Retina (tissue), 1 donor: Measurements from ENCODE around the gene EIF2D.
"Not testable (repeated sequence)": the region's sequence is repeated elsewhere in the genome, so short reads cannot be mapped to it uniquely, and the experiment has no call there.

Experiments
- DNase-seq: peaks from one replicate; pipeline ENCODE4 v3.0.0-alpha.2; 2016

EIF2D gene

GRCh38 chr1:206586501-206587445, 25.5 kb downstream of the EIF2D start:
- DNase-seq: no peak

GRCh38 chr1:206584683-206585082, 27.6 kb downstream of the EIF2D start:
- DNase-seq: no peak

DNA sequence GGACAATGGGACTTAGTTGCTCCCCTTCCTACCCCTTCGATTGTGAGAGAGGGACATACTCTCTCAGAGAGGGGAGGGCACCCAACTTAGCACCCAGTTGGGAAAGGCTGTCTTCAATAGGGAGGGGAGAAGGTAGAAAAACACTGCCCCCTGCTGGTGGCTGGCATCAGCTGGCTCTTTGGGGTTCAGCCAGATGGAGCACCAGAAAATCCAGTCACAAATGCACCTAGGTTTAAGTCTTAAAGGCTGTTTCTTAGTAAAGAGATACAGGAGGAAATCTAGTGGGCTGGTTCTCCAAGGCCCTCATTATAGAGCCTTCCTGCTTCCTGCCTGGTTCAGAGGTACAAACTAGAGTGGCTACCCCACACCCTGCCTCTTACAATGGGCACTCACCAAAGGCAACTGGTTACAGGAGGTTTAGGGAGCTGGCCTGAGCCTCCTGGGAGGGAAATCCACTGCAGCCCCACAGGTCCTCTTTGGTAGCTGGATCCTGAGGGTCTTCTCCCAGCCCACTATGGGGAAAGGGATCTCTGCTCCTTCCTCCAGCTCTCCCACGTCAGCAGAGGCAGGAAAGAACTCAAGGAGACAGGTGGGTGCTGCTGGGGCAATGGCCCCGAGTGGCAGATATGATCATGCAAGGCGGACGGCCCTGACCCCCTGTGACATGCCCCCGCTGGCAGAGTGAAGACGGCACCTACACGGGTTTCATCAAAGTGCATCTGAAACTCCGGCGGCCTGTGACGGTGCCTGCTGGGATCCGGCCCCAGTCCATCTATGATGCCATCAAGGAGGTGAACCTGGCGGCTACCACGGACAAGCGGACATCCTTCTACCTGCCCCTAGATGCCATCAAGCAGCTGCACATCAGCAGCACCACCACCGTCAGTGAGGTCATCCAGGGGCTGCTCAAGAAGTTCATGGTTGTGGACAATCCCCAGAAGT, 28.3 kb downstream of the EIF2D start:
- peak; percentile 85 for DNase-seq

GRCh38 chr1:206582971-206583706, 29.1 kb downstream of the EIF2D start:
- no peak for DNase-seq

- DNase-seq: no peak
These were observed 29.7 kb downstream of the EIF2D start for GRCh38 chr1:206582537-206582936.

DNA sequence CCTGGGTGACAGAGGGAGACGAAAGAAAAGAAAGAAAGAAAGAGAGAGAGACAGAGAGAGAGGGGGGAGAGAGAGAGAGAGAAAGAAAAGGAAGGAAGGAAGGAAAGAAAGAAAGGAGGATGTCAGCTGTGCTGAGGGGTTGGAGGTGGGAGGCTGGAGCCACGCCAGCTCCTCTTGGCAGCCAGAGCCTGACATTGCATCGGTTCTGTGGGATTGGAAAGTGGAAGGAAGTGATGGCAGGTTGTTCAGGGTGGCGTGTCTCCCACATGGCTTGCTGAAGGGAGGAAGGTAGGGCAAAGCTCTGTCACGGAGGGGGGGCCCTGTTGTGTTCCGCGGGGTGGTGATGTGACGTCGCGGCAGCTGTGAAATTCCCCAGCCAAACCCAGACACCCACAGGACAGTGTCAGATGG, 30.7 kb downstream of the EIF2D start:
- DNase-seq: no peak

DNA sequence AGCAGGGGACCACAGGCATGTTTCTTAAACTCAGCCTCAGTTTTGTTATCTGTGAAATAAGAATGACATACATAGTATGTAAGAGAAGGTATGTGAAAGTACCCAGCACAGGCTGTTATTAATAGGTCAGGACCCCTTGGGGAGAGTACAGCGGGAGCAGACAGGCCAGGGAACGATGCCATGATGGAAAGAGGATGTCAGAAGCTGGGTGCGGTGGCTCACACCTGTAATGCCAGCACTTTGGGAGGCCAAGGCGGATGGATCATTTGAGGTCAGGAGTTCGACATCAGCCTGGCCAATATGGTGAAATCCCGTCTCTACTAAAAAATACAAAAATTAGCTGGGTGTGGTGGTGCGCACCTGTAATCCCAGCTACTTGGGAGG, 31.2 kb downstream of the EIF2D start:
- not testable (repeated sequence) for DNase-seq

DNA sequence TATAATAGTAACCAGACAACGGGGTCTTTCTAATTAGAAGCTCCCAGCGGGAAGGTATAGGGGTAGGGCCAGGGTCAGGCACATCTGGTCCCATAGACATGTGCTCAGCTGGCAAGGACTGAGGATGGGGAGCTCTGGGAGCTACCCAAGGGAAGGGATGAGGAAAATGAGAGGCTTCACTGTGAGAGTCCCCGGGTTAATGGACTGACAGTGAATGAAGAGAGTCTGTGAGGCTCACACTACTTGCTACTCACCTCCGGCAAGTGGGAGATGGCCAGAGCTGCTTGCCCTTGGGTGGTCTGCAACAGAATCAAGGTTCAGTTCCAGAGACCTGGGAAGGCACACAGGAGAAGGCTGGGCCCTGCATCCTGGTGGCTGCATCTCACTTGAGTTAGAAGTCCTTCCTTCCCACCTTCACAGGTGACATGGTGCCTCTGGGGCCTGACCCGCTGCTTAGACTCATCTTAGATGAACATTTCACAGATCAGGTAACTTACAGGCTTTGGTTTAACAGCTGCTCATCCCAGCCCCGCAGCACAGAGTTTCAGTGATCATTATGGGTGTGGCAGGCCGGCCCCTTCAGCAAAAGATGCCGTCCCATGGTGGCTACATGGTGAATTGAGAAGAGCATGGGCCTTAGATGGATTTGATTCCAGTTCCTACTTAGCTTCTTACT, 31.7 kb downstream of the EIF2D start:
- no peak for DNase-seq

GRCh38 chr1:206579747-206580437, 32.4 kb downstream of the EIF2D start:
- DNase-seq: no peak

GRCh38 chr1:206578978-206579374, 33.3 kb downstream of the EIF2D start:
- no peak for DNase-seq

DNA sequence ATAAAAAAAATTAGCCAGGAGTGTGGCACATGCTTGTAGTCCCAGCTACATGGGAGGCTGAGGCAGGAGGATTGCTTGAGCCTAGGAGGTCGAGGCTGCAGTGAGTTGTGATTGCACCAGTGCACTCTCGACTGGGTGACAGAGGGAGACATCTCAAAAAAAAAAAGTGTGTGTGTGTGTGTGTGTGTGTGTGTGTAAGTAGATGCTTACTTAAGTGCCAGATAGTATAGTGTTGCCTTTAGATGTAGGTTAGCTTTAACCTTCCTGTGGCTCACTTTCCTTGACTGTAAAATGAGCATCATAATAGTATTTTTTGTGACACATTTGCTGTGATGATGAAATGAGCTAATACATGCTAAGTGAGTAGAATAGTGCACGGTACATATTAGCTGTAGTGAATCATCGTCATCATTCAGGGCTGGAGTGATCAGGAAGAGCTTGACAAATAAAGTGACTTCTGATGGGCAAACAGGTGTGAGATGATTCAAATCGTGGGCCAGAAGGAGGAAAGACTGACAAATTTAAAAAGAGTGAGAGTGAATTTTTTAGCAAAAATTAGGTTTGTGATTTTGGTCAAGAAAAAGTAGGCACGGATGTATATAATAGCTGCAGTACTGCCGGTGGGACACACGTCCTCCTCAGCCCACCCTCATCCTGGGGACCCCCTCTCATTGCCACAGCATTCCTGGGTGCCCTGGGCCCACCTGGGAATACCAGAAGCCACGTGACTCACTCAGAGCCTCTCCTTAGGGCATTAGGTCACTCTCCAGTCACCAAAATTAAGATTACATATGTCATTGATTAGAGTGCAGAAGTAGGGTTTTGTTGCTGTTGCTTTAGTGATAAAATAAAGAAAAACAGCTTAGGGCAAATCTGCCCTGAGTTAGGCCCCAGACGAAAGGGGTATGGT, 33.9 kb downstream of the EIF2D start:
- no peak for DNase-seq

GRCh38 chr1:206577626-206578025, 34.6 kb downstream of the EIF2D start:
- DNase-seq: no peak

DNA sequence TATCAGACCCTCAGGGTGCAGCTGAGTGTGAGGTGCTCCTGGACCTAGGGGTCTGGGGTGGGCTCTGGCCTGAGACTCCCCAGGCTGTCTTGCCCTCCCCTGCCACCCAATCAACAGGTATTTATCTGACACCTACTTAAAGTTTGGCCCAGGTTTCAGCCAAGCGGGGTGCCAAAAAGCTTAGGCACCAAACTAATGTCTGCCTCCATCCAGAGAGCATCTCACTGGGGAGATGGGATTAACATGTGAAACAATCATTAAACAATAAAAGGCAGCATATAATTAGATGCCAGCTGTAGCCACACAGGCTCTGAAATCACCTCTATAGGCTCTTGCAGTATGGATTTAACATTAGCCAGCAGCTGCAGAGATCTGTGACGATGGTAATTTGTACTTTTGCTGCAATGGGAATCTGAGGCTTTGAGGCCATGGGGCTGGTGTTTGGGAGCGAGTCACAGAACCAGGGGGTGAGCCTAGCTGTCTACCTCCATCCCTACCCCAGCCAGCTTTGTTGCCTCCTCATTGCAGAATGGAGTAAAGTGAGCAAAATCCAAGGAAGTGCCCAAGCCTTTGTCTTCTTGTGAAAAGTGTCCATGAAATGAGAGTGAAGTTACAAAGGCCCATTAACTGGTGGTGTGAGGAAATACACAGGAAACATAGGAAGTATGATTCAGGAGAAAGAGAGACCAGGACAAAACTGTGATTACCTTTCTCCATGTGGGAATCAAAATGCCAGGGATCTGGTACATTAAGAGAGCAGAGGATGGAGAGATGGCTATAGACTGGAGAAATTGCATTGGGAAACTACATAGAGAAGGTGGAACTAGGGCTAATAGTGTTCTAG, 36.1 kb downstream of the EIF2D start:
- DNase-seq: no peak

GRCh38 chr1:206575165-206575893, 36.9 kb downstream of the EIF2D start:
- DNase-seq: no peak

DNA sequence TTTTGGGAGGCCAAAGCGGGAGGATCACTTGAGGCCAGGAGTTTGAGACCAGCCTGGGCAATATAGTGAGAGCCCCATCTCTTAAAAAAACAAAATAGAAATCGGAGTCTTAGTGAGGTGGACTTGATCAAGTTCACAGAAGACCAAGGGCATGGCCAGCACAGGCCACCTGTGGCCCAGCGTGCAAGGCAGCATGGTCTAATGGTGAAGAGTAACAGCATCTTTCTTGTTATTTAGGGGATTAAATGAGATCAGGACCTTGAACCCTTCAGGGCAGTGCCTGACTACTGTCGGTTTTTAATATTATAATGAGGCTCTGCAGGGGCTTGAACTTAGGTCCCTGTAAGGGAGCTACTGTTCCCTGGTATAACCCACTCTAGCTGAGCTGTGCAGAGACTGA, 38.5 kb downstream of the EIF2D start:
- DNase-seq: no peak

DNA sequence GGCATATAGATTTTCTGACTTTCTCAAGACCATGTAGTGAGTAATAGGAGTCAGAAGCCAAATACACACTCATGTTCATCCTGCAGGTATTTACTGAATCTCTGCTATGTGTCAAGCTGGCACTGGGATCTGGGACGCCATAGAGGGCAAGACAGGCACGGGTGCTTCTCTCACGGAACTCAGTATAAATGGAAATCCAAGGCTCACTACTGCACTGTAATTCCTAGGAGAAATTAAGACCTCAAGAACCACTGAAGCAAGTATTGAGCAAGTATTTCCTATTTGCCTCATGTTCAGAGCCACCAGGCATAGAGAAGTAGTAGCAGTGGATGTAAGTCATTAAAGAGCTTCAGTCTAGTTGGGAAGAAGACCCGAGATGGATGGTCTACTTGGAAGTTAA, 38.9 kb downstream of the EIF2D start:
- no peak for DNase-seq

- DNase-seq: no peak
These were observed 39.4 kb downstream of the EIF2D start for GRCh38 chr1:206572835-206573234.

DNA sequence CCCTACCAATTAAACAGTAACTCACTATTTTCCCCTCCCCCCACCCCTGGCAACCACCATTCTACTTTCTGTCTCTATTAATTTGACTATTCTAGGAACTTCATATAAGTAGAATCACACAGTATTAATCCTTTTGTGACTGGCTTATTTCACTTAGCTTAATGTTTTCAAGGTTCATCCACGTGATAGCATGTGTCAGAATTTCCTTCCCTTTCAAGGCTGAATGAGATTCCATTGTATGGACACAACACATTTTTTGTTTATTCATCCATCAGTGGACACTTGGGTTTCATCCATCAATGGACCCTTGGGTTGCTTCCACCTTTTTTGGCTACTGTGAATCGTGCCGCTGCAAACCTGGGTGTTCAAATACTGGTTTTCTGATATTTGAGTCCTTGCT, 41.7 kb downstream of the EIF2D start:
- no peak for DNase-seq

GRCh38 chr1:206569556-206569955, 42.7 kb downstream of the EIF2D start:
- DNase-seq: no peak
